IMR-90 (cell line): ENCODE data around the gene MT1A. TPM values are rescaled to one million over a fixed set of nuclear protein-coding genes. Genes with fewer than 3 reads are reported as not detected.
A peak's percentile ranks its signal among the peaks of the same experiment; 100 is the strongest.

Experiments
- ATAC-seq: fragments of 200-7000 bp; cut with Tn5 transposase; 2 replicates; pipeline ENCODE4 v1.9.1; 2020; ENCODE audit warnings: low read depth, mild to moderate bottlenecking, moderate library complexity
- BruUV-seq: library from RNA; stranded (reverse); fragments of 400-500 nt; replicated peaks from 2 replicates; lab custom pipeline; 2021; lab: Mats Ljungman, UMichigan
- CTCF ChIA-PET: fragments of 300-600 bp; formaldehyde crosslinking; extraction: SDS; loops from one replicate; lab custom pipeline; 2021; ENCODE audit warnings: antibody characterized with exemption; lab: Yijun Ruan, JAX
- POLR2A ChIA-PET: fragments of 300-600 bp; sonication (Branson Sonifier 250); formaldehyde crosslinking; loops from one replicate; lab custom pipeline; 2022; ENCODE audit warnings: antibody characterized with exemption; ENCODE audit not compliant: unreplicated experiment; lab: Charles Lee
- DNase-seq: peaks from one replicate; pipeline ENCODE4 v3.0.0; 2013
- H2AFZ ChIP-seq: replicated peaks from 2 replicates; pipeline ENCODE3; 2013; ENCODE audit warnings: low read length, mild to moderate bottlenecking; ENCODE audit not compliant: poor library complexity
- H2AK5ac ChIP-seq: 2 replicates; pipeline ENCODE4 v1.6.1; 2013; ENCODE audit warnings: low read depth, low read length, inconsistent platforms
- H2AK9ac ChIP-seq: replicated peaks from 2 replicates; pipeline ENCODE3; 2013; ENCODE audit warnings: mild to moderate bottlenecking, low read depth, low read length, moderate library complexity; ENCODE audit not compliant: poor library complexity
- H2BK120ac ChIP-seq: 2 replicates; pipeline ENCODE4 v1.6.1; 2013; ENCODE audit warnings: low read depth, low read length, inconsistent platforms
- H2BK15ac ChIP-seq: 3 replicates; pipeline ENCODE4 v1.6.1; 2013; ENCODE audit warnings: low read depth, low read length, inconsistent platforms
- H2BK20ac ChIP-seq: 2 replicates; pipeline ENCODE4 v1.6.1; 2013; ENCODE audit warnings: low read depth, mild to moderate bottlenecking, inconsistent platforms, low read length, moderate library complexity
- H2BK5ac ChIP-seq: 2 replicates; pipeline ENCODE4 v1.6.1; 2013; ENCODE audit warnings: mild to moderate bottlenecking, low read depth, low read length, inconsistent platforms; ENCODE audit not compliant: poor library complexity, severe bottlenecking
- H3K14ac ChIP-seq: replicated peaks from 2 replicates; pipeline ENCODE4 v1.6.1; 2013; ENCODE audit warnings: low read depth, low read length, inconsistent platforms
- H3K18ac ChIP-seq: 2 replicates; pipeline ENCODE4 v1.6.1; 2013; ENCODE audit warnings: low read depth, low read length, control low read depth
- H3K23ac ChIP-seq: 2 replicates; pipeline ENCODE4 v1.6.1; 2013; ENCODE audit warnings: low read depth, low read length, inconsistent platforms
- H3K27ac ChIP-seq: 2 replicates; pipeline ENCODE4 v1.5.1; 2013; ENCODE audit warnings: mild to moderate bottlenecking, control low read depth, low read length; ENCODE audit not compliant: insufficient read depth
- H3K27me3 ChIP-seq: 2 replicates; pipeline ENCODE4 v1.6.1; 2013; ENCODE audit warnings: low read length; ENCODE audit not compliant: control insufficient read depth, insufficient read depth
- H3K36me3 ChIP-seq: 2 replicates; pipeline ENCODE4 v1.6.1; 2013; ENCODE audit warnings: low read length, mixed read lengths; ENCODE audit not compliant: control insufficient read depth, insufficient read depth
- H3K4ac ChIP-seq: 2 replicates; pipeline ENCODE4 v1.6.1; 2013; ENCODE audit warnings: low read depth, low read length, inconsistent platforms
- H3K4me1 ChIP-seq: 2 replicates; pipeline ENCODE4 v1.6.1; 2013; ENCODE audit warnings: low read length, mixed read lengths; ENCODE audit not compliant: control insufficient read depth, insufficient read depth
- H3K4me2 ChIP-seq: 2 replicates; pipeline ENCODE4 v1.6.1; 2013; ENCODE audit warnings: low read depth, mild to moderate bottlenecking, control low read depth, low read length, moderate library complexity
- H3K4me3 ChIP-seq: 2 replicates; pipeline ENCODE4 v1.5.1; 2013; ENCODE audit warnings: low read depth, mild to moderate bottlenecking, control low read depth, low read length, moderate library complexity; ENCODE audit not compliant: insufficient read depth
- H3K56ac ChIP-seq: 2 replicates; pipeline ENCODE4 v1.6.1; 2013; ENCODE audit warnings: low read length, inconsistent platforms; ENCODE audit not compliant: insufficient read depth; ENCODE audit errors: extremely low read depth
- H3K79me1 ChIP-seq, 2 experiments: 2 replicates each; pipeline ENCODE4 v1.6.1; 2013; ENCODE audit warnings: low read length in 2 of 2, inconsistent platforms in 1 of 2, low read depth in 1 of 2
- H3K9ac ChIP-seq: 2 replicates; pipeline ENCODE4 v1.6.1; 2013; ENCODE audit warnings: low read depth, low read length, control low read depth
- H3K9me1 ChIP-seq: 2 replicates; pipeline ENCODE4 v1.6.1; 2013; ENCODE audit warnings: low read length, inconsistent platforms; ENCODE audit not compliant: insufficient read depth
- H3K9me3 ChIP-seq: 2 replicates; pipeline ENCODE4 v1.6.1; 2013; ENCODE audit warnings: low read length; ENCODE audit not compliant: control insufficient read depth, insufficient read depth
- H4K20me1 ChIP-seq: 2 replicates; pipeline ENCODE4 v1.6.1; 2013; ENCODE audit warnings: low read length, inconsistent platforms; ENCODE audit not compliant: insufficient read depth
- H4K5ac ChIP-seq: 2 replicates; pipeline ENCODE4 v1.6.1; 2013; ENCODE audit warnings: mild to moderate bottlenecking, low read depth, low read length, control low read depth
- H4K8ac ChIP-seq, 2 experiments: 2 replicates each; pipeline ENCODE4 v1.6.1; 2013; ENCODE audit warnings: low read depth in 2 of 2, low read length in 2 of 2, control low read depth in 1 of 2, inconsistent platforms in 1 of 2
- H4K91ac ChIP-seq: 2 replicates; pipeline ENCODE4 v1.6.1; 2013; ENCODE audit warnings: low read depth, low read length, inconsistent platforms; ENCODE audit not compliant: insufficient read depth
- BHLHE40 ChIP-seq: fragments of 150-350 bp; IDR thresholded peaks from 2 replicates; pipeline ENCODE4 v1.6.1; 2016; ENCODE audit warnings: mild to moderate bottlenecking, low read depth, low read length
- CEBPB ChIP-seq: IDR thresholded peaks from 2 replicates; pipeline ENCODE4 v1.6.1; 2012; ENCODE audit warnings: low read depth, low read length, improper control_type of control experiment
- CHD1 ChIP-seq: IDR thresholded peaks from 2 replicates; pipeline ENCODE4 v1.6.1; 2012; ENCODE audit warnings: low read depth, low read length, improper control_type of control experiment
- FOS ChIP-seq: fragments of 150-350 bp; IDR thresholded peaks from 2 replicates; pipeline ENCODE4 v1.6.1; 2016; ENCODE audit warnings: low read depth, low read length
- MAFK ChIP-seq: IDR thresholded peaks from 2 replicates; pipeline ENCODE4 v1.6.1; 2012; ENCODE audit warnings: low read depth, low read length, improper control_type of control experiment
- MAZ ChIP-seq: IDR thresholded peaks from 2 replicates; pipeline ENCODE4 v1.6.1; 2012; ENCODE audit warnings: low read depth, mild to moderate bottlenecking, low read length, improper control_type of control experiment, moderate library complexity, borderline replicate concordance
- MXI1 ChIP-seq: IDR thresholded peaks from 2 replicates; pipeline ENCODE4 v1.6.1; 2012; ENCODE audit warnings: low read depth, mild to moderate bottlenecking, low read length, moderate library complexity, borderline replicate concordance
- NFE2L2 ChIP-seq: fragments of 150-350 bp; IDR thresholded peaks from 2 replicates; pipeline ENCODE4 v1.6.1; 2016; ENCODE audit warnings: low read depth, mild to moderate bottlenecking, low read length
- POLR2A ChIP-seq: IDR thresholded peaks from 2 replicates; pipeline ENCODE4 v1.6.1; 2012; ENCODE audit warnings: mild to moderate bottlenecking, low read depth, low read length
- RAD21 ChIP-seq: IDR thresholded peaks from 2 replicates; pipeline ENCODE4 v1.6.1; 2012; ENCODE audit warnings: low read length, improper control_type of control experiment
- RCOR1 ChIP-seq: IDR thresholded peaks from 2 replicates; pipeline ENCODE4 v1.6.1; 2012; ENCODE audit warnings: mild to moderate bottlenecking, low read length, improper control_type of control experiment; ENCODE audit not compliant: insufficient replicate concordance
- RFX5 ChIP-seq: IDR thresholded peaks from 2 replicates; pipeline ENCODE4 v1.8.0; 2012; ENCODE audit warnings: low read depth, mild to moderate bottlenecking, low read length, moderate library complexity
- SMC3 ChIP-seq: fragments of 150-350 bp; IDR thresholded peaks from 2 replicates; pipeline ENCODE4 v1.6.1; 2016; ENCODE audit warnings: low read depth, mild to moderate bottlenecking, antibody characterized with exemption, low read length, moderate library complexity
- WGBS, 2 experiments: methylation state at CpG; one replicate each; pipeline versions ENCODE4 v1.1.5 to v1.1.7; 2013; ENCODE audit warnings: missing lambda C conversion rate in 2 of 2; ENCODE audit not compliant: insufficient read length in 1 of 2; ENCODE audit errors: extremely low coverage in 2 of 2; 5-methylcytosine and 5-hydroxymethylcytosine counted together
- dilution Hi-C: fragments of 300-500 bp; cut with HindIII; formaldehyde crosslinking; loops from one replicate; pipeline ENCODE4 v1.14.3; 2018; ENCODE audit warnings: low sequenced_read_pairs; ENCODE audit not compliant: unreplicated experiment
- in situ Hi-C: fragments of 300-500 bp; cut with MboI; formaldehyde crosslinking; loops from 3 replicates; pipeline ENCODE4 v1.14.3; 2019; ENCODE audit warnings: low sequenced_read_pairs, inconsistent platforms, mixed read lengths
- intact Hi-C: fragments of 100-400 bp; cut with micrococcal nuclease; formaldehyde crosslinking; loops from 2 replicates; pipeline ENCODE4 v1.10.0; 2022
- polyA plus RNA-seq, 3 experiments: library from polyadenylated mRNA; depleted of rRNA; stranded (reverse); fragments of >200 nt; gene quantifications; 2 replicates each; pipeline ENCODE4 v1.2.3, GENCODE V29; 2012; ENCODE audit warnings: low replicate concordance in 1 of 3
- total RNA-seq: library from RNA; depleted of rRNA; stranded (reverse); fragments of >200 nt; gene quantifications from 2 replicates; pipeline ENCODE4 v1.2.3, GENCODE V29; 2012
- TF ChIP-seq, protein P1 (sequence below): fragments of 150-350 bp; IDR thresholded peaks from 2 replicates; pipeline ENCODE4 v1.6.1; 2017; ENCODE audit warnings: mild to moderate bottlenecking, antibody characterized with exemption, low read length, low read depth
- TF ChIP-seq, protein P2 (sequence below): conservative IDR thresholded peaks from 2 replicates; pipeline ENCODE4 v1.5.1; 2012; ENCODE audit warnings: mild to moderate bottlenecking, low read depth, low read length, improper control_type of control experiment
- TF ChIP-seq, protein P3 (sequence below): fragments of 150-350 bp; IDR thresholded peaks from 2 replicates; pipeline ENCODE4 v1.6.1; 2016; ENCODE audit warnings: low read depth, mild to moderate bottlenecking, low read length, moderate library complexity, borderline replicate concordance

The MT1A gene
- total and polyA plus RNA-seq, 2 of the 4 experiments (the other 2 are of a cell fraction), result 1.6 TPM; not detected in 1

DNA sequence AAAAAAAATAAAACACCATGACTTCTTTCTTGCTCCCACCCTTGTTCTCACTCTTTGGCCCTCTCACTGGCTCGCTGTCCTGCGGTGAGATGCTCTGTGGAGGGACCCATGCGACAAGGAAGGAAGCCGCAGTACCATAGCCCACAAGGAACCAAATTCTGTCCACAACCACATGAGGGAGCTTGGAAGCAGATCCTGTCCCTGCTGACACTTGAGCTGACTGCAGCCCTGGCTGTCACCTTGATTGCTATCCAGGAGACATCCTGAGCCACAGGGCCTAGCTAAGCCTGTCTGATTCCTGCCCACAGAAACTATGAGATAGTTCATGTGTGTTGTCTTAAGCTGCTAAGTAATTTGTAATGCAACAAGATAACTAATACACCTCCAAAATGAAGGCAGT, 34.9 kb upstream of the MT1A start:
- Histone ChIP-seq H3K27me3 (no peaks in the 10 kb centered on the region), H3K4me2 (no peak overlapping the region), H4K8ac (peak overlapping the region in 1 of 2 experiments; percentile 39; a peak in 1 of 4 replicates), H3K79me1 (peaks cover 0 to 12% of the 10 kb centered on the region in 2 experiments; a peak in 1 of 4 replicates), H4K20me1 (peaks cover 11% of the 10 kb centered on the region), H2AFZ (peak overlapping the region; percentile 16), H2AK5ac (peak overlapping the region; percentile 74), H3K4me1 (peaks cover 11% of the 10 kb centered on the region), H3K9ac (no peak overlapping the region), H2BK15ac (peak overlapping the region; percentile 46; the same call in 2 of the 3 replicates), H3K14ac (no peak overlapping the region; the same call in 1 of the 2 replicates), H4K5ac (no peak overlapping the region), H3K4me3 (no peak overlapping the region), H3K18ac (no peak overlapping the region), H2BK20ac (peak overlapping the region; percentile 58; the same call in 1 of the 2 replicates), H4K91ac (peak overlapping the region; percentile 21; the same call in 1 of the 2 replicates), H3K23ac (no peak overlapping the region), H3K9me3 (no peaks in the 10 kb centered on the region), H3K4ac (peak overlapping the region; percentile 41; the same call in 1 of the 2 replicates), H3K36me3 (no peaks in the 10 kb centered on the region), H3K27ac (no peak overlapping the region), H3K9me1 (peaks cover 15% of the 10 kb centered on the region), H2BK120ac (peak overlapping the region; percentile 60; the same call in 1 of the 2 replicates), H2BK5ac (no peak overlapping the region), H3K56ac (no peak overlapping the region), H2AK9ac (peak overlapping the region; percentile 26)
- TF ChIP-seq RFX5 (no peak), NFE2L2 (no peak), RAD21 (peak; percentile 56), MXI1 (no peak), CEBPB (no peak), SMC3 (peak; percentile 42), BHLHE40 (no peak), CHD1 (no peak), MAFK (no peak), RCOR1 (no peak), POLR2A (no peak), FOS (no peak), MAZ (no peak)
- TF ChIP-seq, protein P1, sequence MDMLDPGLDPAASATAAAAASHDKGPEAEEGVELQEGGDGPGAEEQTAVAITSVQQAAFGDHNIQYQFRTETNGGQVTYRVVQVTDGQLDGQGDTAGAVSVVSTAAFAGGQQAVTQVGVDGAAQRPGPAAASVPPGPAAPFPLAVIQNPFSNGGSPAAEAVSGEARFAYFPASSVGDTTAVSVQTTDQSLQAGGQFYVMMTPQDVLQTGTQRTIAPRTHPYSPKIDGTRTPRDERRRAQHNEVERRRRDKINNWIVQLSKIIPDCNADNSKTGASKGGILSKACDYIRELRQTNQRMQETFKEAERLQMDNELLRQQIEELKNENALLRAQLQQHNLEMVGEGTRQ, result no peak
- TF ChIP-seq, protein P2, sequence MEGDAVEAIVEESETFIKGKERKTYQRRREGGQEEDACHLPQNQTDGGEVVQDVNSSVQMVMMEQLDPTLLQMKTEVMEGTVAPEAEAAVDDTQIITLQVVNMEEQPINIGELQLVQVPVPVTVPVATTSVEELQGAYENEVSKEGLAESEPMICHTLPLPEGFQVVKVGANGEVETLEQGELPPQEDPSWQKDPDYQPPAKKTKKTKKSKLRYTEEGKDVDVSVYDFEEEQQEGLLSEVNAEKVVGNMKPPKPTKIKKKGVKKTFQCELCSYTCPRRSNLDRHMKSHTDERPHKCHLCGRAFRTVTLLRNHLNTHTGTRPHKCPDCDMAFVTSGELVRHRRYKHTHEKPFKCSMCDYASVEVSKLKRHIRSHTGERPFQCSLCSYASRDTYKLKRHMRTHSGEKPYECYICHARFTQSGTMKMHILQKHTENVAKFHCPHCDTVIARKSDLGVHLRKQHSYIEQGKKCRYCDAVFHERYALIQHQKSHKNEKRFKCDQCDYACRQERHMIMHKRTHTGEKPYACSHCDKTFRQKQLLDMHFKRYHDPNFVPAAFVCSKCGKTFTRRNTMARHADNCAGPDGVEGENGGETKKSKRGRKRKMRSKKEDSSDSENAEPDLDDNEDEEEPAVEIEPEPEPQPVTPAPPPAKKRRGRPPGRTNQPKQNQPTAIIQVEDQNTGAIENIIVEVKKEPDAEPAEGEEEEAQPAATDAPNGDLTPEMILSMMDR, result peak; percentile 47
- TF ChIP-seq, protein P3, sequence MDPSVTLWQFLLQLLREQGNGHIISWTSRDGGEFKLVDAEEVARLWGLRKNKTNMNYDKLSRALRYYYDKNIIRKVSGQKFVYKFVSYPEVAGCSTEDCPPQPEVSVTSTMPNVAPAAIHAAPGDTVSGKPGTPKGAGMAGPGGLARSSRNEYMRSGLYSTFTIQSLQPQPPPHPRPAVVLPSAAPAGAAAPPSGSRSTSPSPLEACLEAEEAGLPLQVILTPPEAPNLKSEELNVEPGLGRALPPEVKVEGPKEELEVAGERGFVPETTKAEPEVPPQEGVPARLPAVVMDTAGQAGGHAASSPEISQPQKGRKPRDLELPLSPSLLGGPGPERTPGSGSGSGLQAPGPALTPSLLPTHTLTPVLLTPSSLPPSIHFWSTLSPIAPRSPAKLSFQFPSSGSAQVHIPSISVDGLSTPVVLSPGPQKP, result no peak
- intact Hi-C loops (loop anchor here (10.0 kb wide), 2 partner anchors 181 to 249 kb away; no protein-coding TSS in a partner anchor), dilution Hi-C loops (no loop called here), in situ Hi-C loops (loop anchor here (5.0 kb wide), 1 partner anchor 91 kb away; no protein-coding TSS in a partner anchor)
- BruUV-seq, result no TSS peak
- WGBS, 2 experiments, result no CpG with 5 or more reads among the region's 4 CpGs
- no peak for ATAC-seq
- POLR2A ChIA-PET, result no interaction called here
- CTCF ChIA-PET, result interaction anchor here (0.6 to 1.3 kb wide), 5 partner anchors 9 to 242 kb away, joined by 3 to 10 read pairs (median 3); no protein-coding TSS in a partner anchor
- DNase-seq, result peak; percentile 53
